GM19043 (cell line): Measurements from ENCODE around the gene SVOPL.

ENCODE experiments used
- ATAC-seq: cut with Tn5 transposase; IDR thresholded peaks from one replicate; pipeline ENCODE4 v1.9.1; 2021; ENCODE audit warnings: low read depth; ENCODE audit not compliant: unreplicated experiment

SVOPL gene

GRCh38 chr7:138610671-138611170 lies 90.4 kb downstream of the SVOPL start:
- ATAC-seq: no peak

DNA sequence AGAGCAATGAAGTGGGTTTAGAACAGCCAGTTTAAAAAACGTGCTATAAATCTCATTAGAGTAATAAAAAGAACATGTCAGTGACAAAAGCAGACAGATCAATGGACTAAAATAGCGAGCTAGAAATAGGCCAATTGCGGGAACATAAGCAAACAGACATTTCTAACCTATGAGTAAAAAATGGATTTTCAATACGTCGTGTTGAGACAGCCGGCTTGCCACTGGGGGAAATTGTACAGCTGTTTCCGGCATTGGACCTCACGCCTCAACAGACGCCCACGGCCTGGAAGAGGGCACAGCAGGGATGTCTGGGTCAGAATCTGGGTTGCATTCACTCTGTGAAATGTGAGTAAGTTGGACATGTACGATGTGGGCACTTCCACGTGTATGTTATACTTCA lies 92.9 kb downstream of the SVOPL start:
- no peak for ATAC-seq

- no peak for ATAC-seq
Observed at GRCh38 chr7:138607216-138608126, 93.7 kb downstream of the SVOPL start.

DNA sequence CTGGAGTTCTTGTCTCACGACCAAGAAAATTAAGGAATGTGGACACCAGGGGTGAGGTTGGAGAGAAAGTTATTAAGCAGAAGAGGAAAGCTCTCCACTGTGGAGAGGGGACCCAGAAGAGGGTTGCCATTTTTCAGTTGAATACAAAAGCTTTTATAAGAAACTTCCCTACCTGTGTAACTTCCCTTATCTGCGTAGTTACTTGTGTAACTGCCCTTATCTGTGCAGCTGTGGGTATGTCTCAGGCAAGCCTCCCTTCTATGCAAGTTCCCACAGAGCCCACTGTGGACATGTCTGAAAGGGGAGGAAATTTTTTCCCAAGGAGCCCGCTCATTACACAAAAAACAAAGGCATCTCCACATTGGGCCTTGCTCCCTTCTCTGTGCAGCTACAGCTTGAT lies 94.9 kb downstream of the SVOPL start:
- no peak for ATAC-seq

DNA sequence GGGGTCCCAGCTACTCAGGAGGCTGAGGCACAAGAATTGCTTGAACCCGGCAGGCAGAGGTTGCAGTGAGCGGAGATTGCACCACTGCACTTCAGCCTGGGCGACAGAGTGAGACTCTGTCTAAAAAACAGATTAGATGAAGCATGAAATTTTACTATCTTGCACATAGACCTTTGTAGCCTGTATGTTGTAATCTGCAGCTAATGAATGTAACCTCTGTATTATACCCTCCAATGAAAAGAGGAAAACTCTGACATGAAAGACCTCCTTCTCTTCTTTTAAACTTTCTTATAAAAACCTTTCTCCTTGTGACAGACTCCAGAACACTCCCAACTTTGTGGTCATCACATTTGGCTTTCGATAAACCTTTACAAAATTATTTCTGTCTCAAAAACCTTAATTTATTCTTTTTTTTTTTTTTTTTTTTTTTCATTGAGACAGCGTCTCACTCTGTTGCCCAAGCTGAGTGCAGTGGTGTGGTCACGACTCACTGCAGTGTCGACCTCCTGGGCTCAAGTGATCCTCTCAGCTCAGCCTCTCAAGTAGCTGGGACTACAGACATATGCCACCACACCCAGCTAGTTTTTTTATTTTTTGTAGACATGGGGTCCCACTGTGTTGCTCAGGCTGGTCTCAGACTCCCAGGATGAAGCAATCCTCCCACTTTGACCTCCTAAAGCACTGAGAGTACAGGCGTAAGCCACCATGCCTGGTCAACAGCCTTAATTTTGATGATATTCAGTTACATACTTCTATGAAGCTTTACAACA lies 97.4 kb downstream of the SVOPL start:
- ATAC-seq: no peak

- no peak for ATAC-seq
Observed at GRCh38 chr7:138602451-138602850, 98.7 kb downstream of the SVOPL start.

DNA sequence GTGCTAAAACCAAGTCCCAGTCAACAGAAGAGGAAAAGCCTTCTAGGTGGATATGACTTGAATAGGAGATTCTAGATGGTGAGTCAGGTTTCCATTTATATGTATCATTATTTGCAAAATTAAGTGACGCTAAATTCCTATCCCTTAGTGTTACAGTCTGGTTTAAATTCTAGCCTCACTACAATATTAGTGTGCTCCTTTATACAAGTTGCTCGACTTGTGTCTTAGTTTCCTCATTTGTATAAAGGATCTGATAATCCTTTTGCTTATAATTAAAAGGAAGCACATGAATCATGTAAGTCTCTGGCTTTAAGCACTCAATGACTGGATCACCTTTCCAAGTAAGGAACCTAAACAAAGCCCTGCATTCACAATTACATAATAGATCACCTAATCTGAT lies 105.7 kb downstream of the SVOPL start:
- ATAC-seq: no peak

DNA sequence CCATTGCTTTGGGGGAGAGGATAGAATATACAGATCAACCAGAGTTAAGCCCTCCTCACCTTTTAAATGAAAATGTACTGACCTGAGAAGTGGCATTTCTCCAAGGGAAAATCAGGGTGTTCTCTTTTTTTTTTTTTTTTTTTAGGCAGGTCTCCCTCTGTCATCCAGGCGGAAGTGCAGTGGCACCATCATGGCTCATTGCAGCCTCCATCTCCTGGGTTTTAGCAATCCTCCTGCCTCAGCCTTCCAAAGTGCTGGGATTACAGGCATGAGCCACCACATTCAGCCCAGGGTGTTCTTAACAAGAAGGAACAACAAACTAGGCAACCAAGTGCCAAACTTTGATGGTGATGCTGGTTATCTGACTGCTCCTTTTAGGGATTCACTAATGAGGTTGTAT lies 111.0 kb downstream of the SVOPL start:
- no peak for ATAC-seq

GRCh38 chr7:138588986-138589385 lies 112.2 kb downstream of the SVOPL start:
- no peak for ATAC-seq

GRCh38 chr7:138587485-138587884 lies 113.7 kb downstream of the SVOPL start:
- no peak for ATAC-seq

- no peak for ATAC-seq
Observed at GRCh38 chr7:138585283-138585993, 115.7 kb downstream of the SVOPL start.

DNA sequence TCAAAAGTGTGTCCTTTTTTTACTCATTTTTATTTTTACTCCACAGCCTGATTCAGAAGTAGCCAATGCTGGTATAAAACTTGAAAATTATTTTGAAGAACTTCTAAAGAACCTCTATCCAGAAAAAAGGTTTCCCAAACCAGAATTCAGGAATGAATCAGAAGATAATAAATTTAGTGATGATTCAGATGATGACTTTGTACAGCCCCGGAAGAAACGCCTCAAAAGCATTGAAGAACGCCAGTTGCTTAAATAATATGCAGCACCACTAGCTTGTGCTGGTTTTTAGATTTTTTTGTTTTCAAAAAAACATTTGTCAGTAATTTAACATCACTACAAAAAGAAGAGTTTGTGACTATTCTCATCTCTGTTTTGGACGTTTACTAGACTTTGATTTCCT lies 116.5 kb downstream of the SVOPL start:
- no peak for ATAC-seq

DNA sequence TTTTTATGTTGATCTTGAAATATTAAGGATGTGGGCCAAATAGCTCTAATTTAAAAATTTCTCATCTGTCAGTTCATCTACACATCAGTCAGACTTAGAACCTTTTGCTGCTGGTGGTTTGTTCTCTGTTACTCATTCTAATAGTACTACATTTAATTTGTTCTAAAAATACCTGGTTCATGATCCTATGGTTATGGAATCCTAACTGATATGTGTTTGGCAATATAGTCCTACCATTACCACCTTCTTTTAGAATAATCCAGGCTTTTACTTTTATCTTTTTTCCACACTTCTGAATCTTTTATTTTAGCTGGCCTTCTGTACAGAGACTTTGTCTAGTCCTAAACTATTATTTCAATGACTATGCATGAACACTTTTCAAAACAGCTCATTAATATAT lies 116.9 kb downstream of the SVOPL start:
- no peak for ATAC-seq

- ATAC-seq: no peak
Observed at GRCh38 chr7:138581065-138581464, 120.1 kb downstream of the SVOPL start.

GRCh38 chr7:138579671-138580070 lies 121.5 kb downstream of the SVOPL start:
- no peak for ATAC-seq

DNA sequence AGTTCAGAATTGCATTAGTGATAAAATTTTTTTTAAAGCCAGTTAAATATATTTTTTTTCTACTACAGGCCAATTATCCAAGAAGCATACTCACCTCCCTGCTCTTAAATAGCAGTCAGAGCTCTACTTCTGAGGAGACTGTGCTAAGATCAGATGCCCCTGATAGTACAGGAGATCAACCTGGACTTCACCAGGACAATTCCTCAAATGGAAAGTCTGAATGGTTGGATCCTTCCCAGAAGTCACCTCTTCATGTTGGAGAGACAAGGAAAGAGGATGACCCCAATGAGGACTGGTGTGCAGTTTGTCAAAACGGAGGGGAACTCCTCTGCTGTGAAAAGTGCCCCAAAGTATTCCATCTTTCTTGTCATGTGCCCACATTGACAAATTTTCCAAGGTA lies 122.0 kb downstream of the SVOPL start:
- no peak for ATAC-seq

DNA sequence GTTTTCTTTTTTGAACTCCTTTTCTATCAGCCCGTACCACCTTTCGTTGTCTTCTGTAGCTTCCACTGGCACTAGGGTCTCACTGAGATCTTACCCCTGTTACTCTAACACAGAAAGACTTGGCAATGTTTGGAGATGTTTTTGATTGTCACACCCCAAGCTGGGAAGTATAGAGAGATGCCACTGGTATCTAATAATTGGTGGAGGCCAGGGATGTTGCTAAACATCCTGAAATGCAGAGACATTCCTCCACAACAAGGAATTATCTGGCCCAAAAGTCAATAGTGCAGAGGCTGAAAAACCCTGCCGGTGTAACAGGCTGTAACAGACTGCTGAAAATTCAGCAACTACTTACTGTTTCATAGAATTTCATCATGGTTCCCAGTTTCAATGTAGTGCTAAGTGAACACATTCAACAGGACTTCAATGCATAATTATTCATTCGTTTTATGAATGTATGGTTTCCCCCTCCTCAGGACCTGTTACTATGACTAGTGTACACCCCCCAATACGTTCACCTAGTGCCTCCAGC lies 125.2 kb downstream of the SVOPL start:
- no peak for ATAC-seq

DNA sequence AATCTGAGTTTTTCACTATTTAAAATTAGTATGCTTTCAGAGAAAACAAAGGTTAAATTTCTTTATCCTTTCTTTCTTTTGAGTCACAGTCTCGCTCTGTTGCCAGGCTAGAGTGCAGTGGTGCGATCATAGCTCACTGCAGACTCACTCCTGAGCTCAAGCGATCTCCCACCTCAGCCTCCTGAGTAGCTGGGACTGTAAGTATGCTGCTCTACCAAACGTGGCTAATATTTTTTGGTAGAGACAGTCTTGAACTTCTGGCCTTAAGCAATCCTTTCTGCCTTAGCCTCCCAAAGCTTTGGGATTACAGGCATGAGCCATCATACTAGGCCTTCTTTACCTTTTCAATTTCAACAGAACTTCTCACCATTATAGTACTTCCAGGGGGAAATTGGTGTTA lies 127.4 kb downstream of the SVOPL start:
- ATAC-seq: no peak

DNA sequence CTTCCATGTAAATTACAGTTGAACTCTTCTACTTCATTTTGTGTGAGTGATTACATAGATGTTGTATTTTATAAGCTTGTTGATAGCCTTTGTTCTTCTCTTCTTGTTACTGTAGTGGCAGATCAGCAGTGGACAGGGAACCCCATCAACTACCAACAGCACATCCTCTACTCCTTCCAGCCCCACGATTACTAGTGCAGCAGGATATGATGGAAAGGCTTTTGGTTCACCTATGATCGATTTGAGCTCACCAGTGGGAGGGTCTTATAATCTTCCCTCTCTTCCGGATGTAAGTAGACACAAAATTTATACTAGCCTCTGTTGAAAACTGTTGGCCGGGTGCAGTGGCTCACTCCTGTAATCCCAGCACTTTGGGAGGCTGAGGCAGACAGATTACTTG lies 130.4 kb downstream of the SVOPL start:
- no peak for ATAC-seq

DNA sequence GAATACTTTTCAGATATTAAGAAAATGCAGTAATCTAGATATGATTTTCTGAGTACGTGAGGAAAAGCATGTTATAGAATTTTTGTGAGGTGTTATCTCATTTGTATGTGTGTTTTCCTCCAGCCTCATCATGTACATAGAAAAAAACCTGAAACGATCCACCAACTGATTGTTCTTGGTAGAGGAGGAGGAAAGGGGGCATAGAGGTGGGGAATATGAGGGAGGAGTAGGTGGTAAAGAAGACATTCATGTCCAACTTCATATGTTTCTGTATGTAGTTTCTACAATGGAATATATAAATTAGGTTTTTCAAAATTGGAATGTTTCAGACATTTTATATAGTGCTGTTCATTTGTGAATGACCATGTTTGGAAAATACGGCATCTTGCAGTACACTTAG lies 131.7 kb downstream of the SVOPL start:
- ATAC-seq: no peak

- no peak for ATAC-seq
Observed at GRCh38 chr7:138568655-138569054, 132.5 kb downstream of the SVOPL start.
